NB4 (cell line): ENCODE results near the gene CDC14C.

Experiments used
- MYC ChIP-seq: IDR thresholded peaks from 2 replicates; pipeline ENCODE4 v1.6.1; 2011; ENCODE audit warnings: low read depth, low read length
- POLR2A ChIP-seq: IDR thresholded peaks from 2 replicates; pipeline ENCODE4 v1.6.1; 2011; ENCODE audit warnings: mild to moderate bottlenecking; ENCODE audit not compliant: insufficient read length; ENCODE audit errors: extremely low read depth
- TF ChIP-seq, protein P1 (sequence below): IDR thresholded peaks from one replicate; pipeline ENCODE4 v1.5.1; 2012; ENCODE audit warnings: low read depth, low read length
- TF ChIP-seq, protein P2 (sequence below): IDR thresholded peaks from 2 replicates; pipeline ENCODE4 v1.6.1; 2011; ENCODE audit warnings: low read depth, low read length

DNA sequence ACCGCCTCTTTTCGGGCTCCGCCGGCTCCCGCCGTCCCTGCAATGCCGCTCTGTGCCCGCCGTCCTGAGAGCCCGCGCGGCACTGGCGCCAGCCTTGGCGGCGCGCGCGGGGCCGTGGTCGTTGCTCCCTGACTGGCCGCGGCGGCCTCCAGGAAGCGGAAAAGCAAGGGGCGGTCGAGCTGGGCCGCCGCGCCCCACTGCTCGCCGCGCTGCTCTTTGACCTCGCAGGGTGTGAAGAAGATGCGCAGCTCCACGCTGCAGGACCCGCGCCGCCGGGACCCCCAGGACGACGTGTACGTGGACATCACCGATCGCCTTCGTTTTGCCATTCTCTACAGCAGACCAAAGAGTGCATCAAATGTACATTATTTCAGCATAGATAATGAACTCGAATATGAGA lies at the start of gene CDC14C:
- no peak for TF ChIP-seq POLR2A
- TF ChIP-seq, protein P1, sequence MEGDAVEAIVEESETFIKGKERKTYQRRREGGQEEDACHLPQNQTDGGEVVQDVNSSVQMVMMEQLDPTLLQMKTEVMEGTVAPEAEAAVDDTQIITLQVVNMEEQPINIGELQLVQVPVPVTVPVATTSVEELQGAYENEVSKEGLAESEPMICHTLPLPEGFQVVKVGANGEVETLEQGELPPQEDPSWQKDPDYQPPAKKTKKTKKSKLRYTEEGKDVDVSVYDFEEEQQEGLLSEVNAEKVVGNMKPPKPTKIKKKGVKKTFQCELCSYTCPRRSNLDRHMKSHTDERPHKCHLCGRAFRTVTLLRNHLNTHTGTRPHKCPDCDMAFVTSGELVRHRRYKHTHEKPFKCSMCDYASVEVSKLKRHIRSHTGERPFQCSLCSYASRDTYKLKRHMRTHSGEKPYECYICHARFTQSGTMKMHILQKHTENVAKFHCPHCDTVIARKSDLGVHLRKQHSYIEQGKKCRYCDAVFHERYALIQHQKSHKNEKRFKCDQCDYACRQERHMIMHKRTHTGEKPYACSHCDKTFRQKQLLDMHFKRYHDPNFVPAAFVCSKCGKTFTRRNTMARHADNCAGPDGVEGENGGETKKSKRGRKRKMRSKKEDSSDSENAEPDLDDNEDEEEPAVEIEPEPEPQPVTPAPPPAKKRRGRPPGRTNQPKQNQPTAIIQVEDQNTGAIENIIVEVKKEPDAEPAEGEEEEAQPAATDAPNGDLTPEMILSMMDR, result no peak
- TF ChIP-seq, protein P2, sequence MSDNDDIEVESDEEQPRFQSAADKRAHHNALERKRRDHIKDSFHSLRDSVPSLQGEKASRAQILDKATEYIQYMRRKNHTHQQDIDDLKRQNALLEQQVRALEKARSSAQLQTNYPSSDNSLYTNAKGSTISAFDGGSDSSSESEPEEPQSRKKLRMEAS, result no peak
- TF ChIP-seq MYC, result no peak
